HEK293 (cell line): Measurements from ENCODE around the gene AIG1.

Experiments used
- ZNF426 ChIP-seq: fragments of 450-650 bp; formaldehyde crosslinking; IDR thresholded peaks from 2 replicates; pipeline ENCODE4 v1.5.1; 2017; ENCODE audit warnings: missing biosample characterization, missing genetic modification characterization, mild to moderate bottlenecking, inconsistent platforms, moderate library complexity
- TF ChIP-seq, protein P1 (sequence below): fragments of 450-650 bp; formaldehyde crosslinking; IDR thresholded peaks from 2 replicates; pipeline ENCODE4 v1.5.1; 2016; ENCODE audit warnings: missing biosample characterization, missing genetic modification characterization
- TF ChIP-seq, protein P2 (sequence below): fragments of 450-650 bp; formaldehyde crosslinking; IDR thresholded peaks from 2 replicates; pipeline ENCODE4 v1.5.1; 2016; ENCODE audit warnings: missing biosample characterization, missing genetic modification characterization

DNA sequence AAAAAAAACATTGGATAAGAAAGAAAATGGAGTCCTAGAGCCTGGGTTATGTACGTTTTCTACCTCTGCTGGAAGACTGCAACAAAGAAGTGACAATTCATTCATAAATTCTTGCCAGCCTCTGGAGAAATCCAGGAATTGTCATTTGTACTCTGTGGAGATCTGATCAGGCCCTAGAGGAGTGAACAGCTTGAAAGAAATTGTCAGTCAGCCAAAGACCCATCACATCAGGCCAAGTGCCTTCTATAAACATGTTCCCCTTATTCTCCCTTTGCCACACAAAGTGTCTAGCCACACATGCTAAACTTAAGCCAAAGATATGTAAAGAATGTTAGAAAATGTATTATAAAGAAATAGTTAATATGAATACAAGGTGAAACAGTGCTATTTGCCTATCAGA is 237.4 kb downstream of the AIG1 start:
- TF ChIP-seq, protein P1, sequence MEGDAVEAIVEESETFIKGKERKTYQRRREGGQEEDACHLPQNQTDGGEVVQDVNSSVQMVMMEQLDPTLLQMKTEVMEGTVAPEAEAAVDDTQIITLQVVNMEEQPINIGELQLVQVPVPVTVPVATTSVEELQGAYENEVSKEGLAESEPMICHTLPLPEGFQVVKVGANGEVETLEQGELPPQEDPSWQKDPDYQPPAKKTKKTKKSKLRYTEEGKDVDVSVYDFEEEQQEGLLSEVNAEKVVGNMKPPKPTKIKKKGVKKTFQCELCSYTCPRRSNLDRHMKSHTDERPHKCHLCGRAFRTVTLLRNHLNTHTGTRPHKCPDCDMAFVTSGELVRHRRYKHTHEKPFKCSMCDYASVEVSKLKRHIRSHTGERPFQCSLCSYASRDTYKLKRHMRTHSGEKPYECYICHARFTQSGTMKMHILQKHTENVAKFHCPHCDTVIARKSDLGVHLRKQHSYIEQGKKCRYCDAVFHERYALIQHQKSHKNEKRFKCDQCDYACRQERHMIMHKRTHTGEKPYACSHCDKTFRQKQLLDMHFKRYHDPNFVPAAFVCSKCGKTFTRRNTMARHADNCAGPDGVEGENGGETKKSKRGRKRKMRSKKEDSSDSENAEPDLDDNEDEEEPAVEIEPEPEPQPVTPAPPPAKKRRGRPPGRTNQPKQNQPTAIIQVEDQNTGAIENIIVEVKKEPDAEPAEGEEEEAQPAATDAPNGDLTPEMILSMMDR: no peak
- TF ChIP-seq, protein P2, sequence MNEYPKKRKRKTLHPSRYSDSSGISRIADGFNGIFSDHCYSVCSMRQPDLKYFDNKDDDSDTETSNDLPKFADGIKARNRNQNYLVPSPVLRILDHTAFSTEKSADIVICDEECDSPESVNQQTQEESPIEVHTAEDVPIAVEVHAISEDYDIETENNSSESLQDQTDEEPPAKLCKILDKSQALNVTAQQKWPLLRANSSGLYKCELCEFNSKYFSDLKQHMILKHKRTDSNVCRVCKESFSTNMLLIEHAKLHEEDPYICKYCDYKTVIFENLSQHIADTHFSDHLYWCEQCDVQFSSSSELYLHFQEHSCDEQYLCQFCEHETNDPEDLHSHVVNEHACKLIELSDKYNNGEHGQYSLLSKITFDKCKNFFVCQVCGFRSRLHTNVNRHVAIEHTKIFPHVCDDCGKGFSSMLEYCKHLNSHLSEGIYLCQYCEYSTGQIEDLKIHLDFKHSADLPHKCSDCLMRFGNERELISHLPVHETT (tag by site-specific recombination): no peak
- no peak for TF ChIP-seq ZNF426 (tag by site-specific recombination)
